Fibroblast of skin of right quadriceps (primary cell): ENCODE measurements around the gene NPTN.

Source experiments
- DNase-seq: peaks from one replicate; pipeline ENCODE4 v3.0.0-alpha.2; 2013

The NPTN gene

DNA sequence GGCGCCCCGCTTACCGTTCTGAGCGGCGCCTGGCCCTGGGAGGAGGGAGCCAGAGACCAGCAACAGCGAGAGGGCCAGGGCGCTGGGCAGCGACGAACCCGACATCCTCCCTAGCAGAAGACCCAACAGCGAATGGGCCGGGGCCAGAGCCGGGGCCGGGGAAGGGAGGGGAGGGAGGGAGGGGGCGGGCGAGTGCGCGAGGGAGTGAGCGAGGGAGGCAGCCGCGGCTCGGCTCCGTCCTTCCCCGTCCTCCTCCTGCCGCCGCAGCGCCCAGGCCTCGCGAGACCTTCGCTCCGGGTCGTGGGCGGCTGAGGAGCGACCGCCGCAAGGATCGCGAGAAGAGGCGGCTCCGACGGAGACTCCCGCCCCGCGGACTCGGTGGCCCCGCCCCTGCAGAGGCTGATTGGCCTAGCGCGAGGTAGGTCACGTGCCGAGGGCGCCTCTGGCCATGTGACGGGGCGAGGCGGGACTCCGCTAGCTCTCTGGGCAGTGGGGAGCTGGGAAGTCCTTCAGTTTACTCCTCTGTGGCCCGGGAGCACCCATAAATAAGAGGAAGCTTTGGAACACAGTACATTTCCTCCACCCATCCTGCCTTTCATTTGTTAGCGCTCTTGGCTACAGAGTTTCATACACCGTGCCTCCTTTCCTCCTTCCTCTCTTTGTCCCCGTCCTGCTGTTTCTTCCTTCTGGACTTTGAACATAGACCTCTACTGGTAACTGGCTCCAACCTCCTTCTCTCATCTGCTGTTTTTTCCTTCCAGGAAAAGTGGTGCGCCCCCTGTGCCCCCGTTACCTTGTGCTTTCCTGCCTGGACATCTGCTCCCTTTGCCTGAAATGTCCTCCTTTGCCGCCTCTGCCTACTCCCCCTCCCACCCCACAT, at the start of gene NPTN:
Gene NPTN (minus strand): TSS at position 279 of the 880 bp plus-strand sequence. CDS start 174 bp downstream, at position 105.
- peak; percentile 98 for DNase-seq

DNA sequence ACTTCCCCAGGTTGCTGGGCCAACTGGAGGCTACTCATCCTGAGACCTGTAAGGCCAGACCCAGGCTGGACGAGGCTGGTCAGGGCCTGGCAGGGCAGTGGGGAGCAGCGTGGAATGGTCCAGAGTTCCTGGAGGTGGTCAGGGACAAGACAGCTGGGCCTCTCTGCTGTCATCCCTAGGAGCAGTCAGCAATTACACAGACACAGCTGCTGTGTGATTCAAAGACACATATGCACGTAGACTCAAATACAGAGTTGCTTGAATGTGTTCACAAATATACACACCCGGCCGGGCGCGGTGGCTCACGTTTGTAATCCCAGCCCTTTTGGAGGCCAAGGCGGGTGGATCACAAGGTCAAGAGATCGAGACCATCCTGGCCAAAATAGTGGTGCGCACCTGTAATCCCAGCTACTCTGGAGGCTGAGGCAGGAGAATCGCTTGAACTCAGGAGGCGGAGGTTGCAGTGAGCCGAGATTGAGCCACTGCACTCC, 49.5 kb upstream of the NPTN start:
- no peak for DNase-seq

DNA sequence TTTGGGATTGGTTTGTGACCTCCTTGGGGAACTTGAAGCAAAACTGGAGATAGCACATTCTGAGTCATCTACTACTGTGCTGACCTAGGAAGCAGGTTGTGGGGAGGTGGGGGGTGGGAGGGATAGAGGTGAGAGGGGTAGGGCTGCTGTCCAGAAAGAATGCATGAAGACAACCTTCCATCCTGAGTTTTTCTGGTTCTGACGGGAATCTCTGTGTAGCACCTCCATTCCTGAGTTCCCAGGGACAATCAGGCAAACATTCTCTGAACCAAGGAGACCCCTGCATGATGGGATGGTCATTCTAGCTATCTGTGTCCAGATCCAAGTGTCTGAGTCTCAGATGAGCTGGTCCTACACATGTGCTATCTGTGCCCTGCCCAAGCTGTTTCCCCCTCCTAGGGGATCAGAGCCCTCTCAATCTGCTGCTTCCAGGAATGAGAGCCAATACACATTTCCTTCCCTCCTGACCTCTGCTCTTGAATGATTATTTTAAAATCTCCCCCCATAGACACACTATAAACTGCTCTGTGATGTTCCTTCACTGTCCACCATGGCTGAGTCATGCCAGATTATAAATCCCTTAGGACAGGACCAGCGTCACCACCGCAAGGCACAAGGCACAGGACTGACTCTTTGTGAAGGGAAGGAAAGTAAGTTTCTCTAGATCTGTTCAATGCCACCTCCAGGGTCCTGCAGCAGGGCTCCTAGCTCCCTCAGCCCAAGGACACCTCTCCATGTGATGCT, 48.8 kb upstream of the NPTN start:
- no peak for DNase-seq

DNA sequence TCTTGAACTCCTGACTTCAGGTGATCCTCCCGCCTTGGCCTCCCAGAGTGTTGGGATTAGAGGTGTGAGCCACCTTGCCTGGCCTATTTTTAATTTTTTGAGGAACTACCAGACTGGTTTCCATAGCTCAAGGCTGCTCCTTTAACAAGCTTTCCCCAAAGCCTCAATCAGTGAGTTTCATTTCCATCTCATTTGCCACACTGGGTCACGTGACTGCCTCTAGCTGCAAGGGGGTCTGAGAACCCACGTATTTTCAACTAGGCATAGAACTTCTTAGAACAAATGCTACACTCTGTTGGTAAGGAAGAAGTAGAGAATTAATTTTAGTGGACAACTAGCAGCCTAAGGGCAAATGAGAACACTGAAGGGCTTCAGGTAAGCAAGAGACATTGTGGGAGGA, 47.9 kb upstream of the NPTN start:
- no peak for DNase-seq

DNA sequence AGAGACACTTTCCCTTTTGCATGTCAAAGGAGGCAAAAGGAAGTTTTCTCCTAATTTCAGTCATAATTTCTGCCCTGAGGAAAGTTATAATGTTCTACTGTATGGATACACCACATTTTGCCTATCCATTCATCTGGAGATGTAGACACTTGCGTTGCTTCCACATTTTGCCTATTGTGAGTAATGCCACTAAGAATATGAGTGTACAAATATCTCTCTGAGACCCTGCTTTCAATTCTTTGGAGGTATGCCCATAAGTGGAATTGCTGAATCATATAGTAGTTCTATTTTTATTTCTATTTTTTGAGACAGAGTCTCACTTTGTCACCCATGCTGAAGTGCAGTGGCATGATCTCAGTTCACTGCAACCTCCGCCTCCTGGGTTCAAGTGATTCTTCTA, 47.4 kb upstream of the NPTN start:
- DNase-seq = peak; percentile 28

DNA sequence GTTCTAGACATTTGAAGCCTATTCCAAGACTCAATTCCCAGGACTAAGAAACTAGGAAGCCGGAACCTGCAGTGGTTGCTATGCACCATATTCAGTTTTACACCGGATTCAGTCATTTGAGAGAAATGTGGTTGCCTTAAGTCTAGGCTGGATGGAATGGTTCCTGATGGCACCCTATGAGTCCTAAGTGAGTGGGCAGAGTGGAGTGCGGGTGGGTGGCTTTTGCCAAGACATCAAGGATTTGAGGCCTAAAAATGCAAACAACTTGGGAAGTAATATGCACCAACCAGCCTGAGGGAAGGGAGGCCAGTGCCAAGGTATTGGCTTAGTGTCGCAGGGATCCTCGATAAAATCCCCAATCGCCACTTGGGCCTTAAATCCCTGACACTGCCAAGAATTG, 46.8 kb upstream of the NPTN start:
- no peak for DNase-seq

DNA sequence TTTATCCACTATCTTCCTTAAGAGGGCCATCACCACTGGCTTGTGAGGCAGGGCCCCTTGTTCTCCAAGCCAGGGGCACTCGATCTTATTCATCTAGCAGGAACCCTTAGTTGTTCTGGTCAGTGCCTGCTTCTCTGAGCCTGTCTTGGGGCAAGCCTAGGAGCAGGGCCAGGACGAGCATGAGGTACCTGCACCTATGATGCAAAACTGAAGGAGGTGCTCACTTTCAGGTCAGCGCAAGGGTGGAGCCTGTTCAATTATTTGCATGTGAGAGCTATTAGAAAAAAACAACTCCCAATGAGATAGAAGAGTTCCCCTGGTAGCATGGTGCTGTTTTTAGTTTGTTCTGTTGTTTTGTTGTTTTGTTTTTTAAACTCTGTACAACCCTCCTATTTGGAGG, 46.0 kb upstream of the NPTN start:
- DNase-seq = no peak

DNA sequence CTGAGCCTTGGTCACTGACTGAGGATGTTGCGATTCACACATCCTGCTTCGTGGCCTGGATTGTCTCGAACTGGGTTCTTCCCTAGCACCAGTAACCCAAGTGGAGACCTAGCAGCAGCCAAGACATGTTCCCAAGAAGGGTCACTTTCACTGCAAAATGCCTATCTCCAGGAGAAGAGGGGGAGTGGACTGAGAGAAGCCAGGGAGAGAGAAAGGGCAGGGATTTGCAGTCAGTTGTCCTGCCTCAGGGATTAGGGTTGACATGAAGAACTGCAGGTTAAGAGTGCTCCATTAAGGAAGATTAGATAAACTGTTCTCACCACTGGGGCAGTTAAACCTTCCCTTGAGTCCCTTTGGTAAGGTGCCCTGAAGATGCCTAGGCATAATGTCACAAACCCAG, 45.3 kb upstream of the NPTN start:
- no peak for DNase-seq

DNA sequence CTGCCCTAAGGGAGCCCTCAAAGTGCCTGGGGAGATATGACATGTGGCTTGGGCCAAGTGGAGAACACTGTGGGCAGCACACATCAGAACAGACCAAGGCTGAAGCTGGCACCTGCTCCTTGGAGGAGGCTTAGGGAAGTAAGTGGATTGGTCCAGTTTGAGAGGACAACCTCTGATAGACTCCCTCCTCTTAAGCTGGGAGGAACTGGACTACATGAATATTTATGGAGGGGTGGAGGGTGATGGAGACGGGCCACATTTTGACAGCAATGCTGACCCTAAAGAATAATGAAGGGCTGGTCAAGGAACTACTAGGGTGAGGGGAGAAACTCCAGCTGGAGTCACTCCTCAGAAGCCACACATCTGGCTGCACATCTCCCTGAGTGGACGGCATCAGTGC, 44.5 kb upstream of the NPTN start:
- DNase-seq = no peak

DNA sequence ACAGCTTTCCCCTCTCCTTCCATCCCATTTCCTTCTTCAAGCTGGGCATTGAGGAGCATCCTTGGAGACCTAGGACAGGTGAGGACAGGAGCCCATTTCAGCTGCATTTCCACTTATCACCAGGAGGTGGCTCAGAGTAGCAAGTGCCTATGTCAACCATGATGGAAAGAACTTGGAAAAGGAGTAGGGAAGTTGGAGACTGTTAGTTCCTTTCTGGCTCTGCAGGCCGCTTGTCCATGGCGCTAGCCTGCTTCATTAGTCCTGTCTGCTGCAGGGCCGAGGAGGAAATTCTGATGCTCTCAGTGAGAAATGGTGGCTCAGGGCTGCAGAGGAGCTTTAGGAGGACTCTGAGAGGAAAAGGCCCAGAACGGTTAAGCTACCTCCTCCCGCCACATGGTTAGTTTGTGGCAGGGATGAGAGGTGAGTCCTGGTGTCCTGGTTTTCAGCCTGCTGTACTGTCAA, 44.0 kb upstream of the NPTN start:
- peak; percentile 49 for DNase-seq

DNA sequence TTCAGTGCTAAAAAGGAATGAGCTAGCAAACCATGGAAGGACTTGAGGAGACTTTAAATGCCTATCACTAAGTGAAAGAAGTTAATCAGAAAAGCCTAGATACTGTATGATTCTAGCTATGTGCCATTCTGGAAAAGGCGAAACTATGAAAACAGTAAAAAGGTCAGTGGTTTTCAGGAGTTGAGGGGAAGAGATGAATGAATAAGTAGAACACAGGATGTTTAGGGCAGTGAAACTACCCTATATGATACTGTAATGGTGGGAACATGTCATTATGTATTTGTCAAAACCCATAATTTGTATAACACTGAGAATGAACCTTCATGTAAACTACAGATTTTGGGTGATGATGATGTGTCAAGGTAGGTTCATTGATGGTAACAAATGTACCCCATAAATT, 41.4 kb upstream of the NPTN start:
- DNase-seq = no peak

DNA sequence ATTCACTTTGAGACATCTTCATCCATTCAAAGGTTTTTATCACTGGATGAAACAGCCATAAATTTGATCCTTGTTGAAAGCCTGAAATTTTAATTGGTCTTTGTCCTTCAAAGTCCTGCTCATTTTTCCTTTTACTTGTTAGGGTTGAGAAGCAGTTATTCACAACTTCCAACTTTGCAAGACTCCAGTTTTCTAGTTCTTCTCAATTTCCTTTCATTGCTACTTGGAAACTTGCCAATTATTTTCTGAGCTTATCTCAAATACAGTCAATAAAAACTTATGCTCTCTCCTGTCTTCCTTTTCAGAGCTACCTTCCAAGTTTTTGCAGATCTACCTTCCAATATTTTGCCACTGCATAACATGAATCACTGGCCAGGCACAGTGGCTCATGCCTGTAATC, 27.3 kb upstream of the NPTN start:
- DNase-seq = no peak

DNA sequence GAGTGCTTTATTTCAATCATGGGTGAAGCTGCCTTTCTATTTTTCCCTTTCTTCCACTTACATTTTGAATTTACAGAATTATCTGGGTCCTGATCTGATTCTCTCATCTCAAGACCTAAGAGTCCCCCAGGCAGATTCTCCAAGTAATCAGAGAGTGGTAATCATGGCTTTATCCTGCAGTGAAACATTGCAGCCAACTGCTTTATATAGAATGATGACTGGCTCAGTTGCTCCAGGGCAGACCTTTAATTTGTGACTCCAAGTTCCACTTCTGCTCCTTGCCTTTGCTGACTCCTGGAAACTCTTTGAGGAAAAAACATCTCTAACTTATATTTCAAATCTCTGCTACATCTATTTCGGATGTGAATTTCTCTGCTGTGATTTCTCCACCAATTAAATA, 25.5 kb upstream of the NPTN start:
- no peak for DNase-seq

DNA sequence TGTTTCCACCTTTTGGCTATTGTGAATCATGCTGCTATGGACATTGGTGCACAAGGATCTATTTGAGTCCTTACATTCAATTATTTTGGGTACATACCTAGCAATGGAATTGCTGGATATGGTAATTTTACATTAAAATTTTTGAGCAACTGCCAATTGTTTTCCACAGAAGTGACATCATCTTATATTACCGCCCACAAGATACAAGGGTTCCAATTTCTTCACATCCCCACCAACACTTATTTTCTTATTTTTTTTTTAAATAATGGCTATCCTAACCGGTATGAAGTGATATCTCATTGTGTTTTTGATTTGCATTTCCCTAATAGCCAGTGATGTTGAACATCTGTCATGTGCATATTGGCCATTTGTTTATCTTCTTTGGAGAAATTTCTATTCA, 22.5 kb upstream of the NPTN start:
- no peak for DNase-seq

DNA sequence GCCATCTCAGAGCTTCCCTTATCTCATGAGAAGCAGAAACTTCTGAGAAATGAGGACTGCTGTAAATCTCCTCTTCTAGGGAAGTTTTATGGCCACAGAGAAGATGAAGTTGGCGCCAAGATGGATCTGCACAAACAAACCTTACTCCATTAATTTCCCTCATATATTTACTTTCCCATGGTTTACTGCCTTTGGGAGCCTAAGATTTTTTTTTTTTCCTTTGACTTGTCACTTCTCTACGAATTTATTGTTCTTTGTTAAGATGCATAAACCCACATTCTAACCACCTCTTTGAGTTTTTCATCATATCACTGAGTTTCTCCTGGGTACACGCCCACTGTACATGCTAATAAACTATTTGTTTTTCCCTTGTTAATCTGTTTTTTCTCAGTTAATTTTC, 21.5 kb upstream of the NPTN start:
- DNase-seq = no peak

DNA sequence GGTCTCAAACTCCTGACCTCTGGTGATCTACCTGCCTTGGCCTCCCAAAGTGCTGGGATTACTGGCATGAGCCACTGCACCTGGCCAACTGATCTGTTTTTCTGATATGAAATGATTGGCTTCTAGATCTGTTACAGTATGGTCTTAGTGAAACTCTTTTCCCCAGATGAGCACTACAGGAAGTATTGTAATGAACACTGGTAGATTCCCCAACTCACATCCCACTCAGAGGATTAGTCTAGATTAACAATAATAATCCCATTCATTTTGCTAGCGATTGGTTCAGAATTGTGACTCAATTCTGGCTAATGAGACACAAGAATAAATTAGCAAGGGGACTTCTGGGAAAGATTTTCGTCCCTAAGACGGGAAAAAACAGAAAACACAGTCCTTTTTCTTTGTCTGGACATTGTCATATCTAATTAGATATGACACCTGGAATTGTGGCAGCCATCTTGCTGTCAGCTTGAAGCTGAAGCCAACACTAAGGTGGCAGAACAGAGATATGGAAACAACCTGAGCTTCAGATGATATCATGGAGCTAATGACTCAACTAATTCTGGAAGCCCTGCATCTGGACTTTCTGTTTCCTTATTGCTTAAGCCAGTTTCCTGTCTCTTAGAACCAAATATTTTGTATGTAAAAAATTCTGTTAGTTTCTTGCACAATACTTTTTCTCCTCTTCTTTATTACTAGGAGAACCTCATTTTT, 17.4 kb upstream of the NPTN start:
- DNase-seq = peak; percentile 31

DNA sequence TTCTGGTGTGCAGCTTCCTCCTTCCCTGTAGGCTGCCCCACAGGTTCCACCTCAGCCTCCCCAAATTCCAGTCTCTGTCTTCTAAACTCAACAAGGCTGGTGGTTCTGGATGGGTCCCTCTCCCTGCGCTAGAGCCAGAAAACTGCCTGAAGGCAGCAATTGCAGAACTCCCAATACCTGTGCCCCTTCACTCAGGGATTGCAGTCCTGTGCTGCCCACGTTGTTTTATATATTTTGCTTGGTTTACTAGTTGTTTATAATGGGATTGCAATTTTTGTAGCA, 14.8 kb upstream of the NPTN start:
- no peak for DNase-seq

DNA sequence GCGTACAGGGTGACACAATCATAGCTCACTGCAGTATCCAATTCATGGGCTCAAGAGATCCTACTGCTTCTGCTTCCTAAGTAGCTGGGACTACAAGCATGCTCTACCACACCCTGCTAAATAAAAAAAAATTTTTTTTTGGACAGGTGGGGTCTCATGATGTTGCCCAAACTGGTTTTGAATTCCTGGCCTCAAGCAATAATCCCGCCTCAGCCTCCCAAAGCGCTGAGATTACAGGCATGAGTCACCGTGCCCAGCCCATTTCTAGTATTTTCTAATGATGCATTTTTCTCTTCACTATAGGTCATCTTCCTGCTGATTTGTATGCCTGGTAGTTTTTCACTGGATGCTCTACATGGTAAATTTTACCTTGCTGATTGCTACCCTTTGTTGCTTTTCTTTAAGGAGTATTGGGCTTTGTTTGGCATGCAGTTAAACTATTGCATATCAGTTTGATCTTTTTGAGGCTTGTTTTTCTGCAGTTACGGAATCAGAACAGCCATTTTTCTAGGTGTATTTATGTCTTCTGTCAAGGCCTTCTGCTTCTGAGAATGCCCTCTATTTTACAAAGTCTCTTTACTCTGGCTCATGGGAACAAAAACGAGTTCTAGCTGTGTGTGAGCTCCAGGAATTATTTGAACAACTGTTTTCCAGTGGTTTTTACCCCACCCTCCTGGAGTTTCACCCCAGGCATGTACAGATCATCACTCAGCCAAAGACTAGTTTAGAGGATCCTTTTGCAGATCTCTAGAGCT, 14.2 kb upstream of the NPTN start:
- DNase-seq = no peak

DNA sequence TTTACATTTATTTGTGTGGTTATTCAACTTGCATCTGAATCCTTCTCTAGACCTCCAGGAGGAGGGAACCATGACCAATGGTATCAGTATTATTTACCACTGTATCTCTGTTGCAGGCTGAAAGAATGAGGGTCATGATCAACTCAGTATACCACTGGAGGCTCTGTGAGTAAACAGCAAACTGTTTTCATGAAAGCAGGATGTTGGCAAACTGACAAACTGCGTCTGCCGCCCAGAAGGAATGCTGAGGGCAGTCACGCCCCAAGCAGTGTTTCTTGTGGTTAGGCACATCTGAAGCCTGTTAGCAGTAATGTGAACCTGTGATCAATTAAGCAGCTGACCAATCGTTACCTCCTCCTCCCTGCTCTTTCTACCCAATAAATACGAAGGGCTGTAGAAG, 6.3 kb upstream of the NPTN start:
- peak; percentile 63 for DNase-seq

DNA sequence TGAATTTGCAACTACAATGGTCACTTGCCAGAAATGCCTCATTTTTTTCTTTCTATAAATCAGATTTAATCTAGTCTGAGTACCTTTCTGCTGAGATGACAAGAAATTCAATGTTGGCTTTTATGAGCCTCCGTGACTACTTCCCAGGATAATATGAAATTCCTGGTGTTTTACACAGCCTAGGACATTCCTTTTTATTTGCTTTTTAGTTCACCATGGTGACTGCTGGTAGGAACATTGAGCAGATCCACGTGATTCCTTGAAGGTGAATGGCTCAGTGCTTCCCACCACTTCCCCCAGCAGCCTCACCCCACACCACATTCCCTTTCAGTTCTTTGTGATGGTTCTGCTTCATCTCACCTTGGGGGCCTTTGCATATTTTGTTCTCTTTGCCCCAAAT, 4.3 kb upstream of the NPTN start:
- peak; percentile 54 for DNase-seq

DNA sequence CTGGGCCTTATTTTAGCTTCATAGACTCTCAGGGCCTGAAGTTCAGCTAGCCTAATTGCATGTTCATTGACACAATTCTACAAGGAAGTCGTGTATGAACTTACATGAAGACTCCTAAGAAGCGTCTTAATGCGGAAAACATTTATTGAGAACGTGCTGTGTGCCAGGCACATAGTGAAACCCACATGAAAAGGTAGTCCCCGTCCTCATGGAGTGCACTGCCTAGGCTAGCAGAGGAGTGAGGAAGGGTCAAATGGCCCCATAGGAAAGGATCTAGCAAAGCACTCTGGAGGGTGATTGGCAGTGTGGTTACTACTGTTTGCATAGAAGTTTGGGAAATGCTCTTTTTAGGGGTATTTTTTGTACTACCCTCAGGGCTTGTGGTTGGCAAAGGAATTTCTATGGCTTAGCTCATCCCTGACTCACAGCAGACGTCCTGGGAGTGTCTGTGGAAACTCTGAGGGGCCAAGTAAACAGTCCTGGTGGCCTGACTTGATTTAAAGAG, 854 bp upstream of the NPTN start:
- peak; percentile 94 for DNase-seq

DNA sequence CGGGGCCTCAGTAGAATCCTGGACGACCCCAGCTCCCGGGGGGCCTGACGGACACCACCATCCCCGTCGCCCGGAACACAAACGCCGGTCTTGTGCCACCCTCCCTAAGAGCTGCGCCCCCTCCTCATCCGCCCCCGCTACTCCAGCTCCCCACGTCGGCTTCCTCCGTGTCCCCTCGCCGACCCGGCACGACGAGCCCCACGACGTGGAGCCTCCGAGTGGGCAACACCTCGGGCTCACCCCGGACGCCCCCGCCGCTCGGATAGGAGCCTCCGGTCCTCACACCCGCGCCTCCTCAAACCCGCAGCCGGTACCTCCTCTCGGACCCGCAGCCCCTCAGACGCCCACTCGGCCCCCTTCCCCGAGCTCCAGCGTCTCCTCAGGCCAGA, 525 bp downstream of the NPTN start:
- DNase-seq = no peak
